Kidney glomerular epithelial cell (primary cell): ENCODE results near the gene RAPGEF2.

Source experiments
- DNase-seq: peaks from one replicate; lab custom pipeline; 2025; lab: John Stamatoyannopoulos, UW

Gene RAPGEF2

GRCh38 chr4:159280442-159281172 lies 177.7 kb downstream of the RAPGEF2 start:
- no peak for DNase-seq

GRCh38 chr4:159281771-159282170 lies 178.9 kb downstream of the RAPGEF2 start:
- DNase-seq, result no peak

- no peak for DNase-seq
Measured at GRCh38 chr4:159282329-159282728, 179.4 kb downstream of the RAPGEF2 start.

- no peak for DNase-seq
Measured at GRCh38 chr4:159282944-159283343, 180.1 kb downstream of the RAPGEF2 start.

- peak; percentile 79 for DNase-seq
Measured at GRCh38 chr4:159283696-159284095, 180.8 kb downstream of the RAPGEF2 start.

GRCh38 chr4:159284113-159284512 lies 181.2 kb downstream of the RAPGEF2 start:
- no peak for DNase-seq

- DNase-seq, result no peak
Measured at GRCh38 chr4:159284733-159285132, 181.9 kb downstream of the RAPGEF2 start.

GRCh38 chr4:159287767-159288166 lies 184.9 kb downstream of the RAPGEF2 start:
- no peak for DNase-seq

- no peak for DNase-seq
Measured at GRCh38 chr4:159289682-159290081, 186.8 kb downstream of the RAPGEF2 start.

GRCh38 chr4:159290321-159291030 lies 187.6 kb downstream of the RAPGEF2 start:
- DNase-seq, result peak; percentile 54

GRCh38 chr4:159291176-159291575 lies 188.3 kb downstream of the RAPGEF2 start:
- DNase-seq, result no peak

- no peak for DNase-seq
Measured at GRCh38 chr4:159292137-159292896, 189.4 kb downstream of the RAPGEF2 start.

- no peak for DNase-seq
Measured at GRCh38 chr4:159293811-159294515, 191.1 kb downstream of the RAPGEF2 start.

GRCh38 chr4:159296061-159296460 lies 193.2 kb downstream of the RAPGEF2 start:
- no peak for DNase-seq

- DNase-seq, result no peak
Measured at GRCh38 chr4:159297091-159297490, 194.2 kb downstream of the RAPGEF2 start.

- peak; percentile 91 for DNase-seq
Measured at GRCh38 chr4:159298502-159298901, 195.6 kb downstream of the RAPGEF2 start.

GRCh38 chr4:159303435-159303834 lies 200.6 kb downstream of the RAPGEF2 start:
- DNase-seq, result no peak

- DNase-seq, result no peak
Measured at GRCh38 chr4:159305129-159305528, 202.2 kb downstream of the RAPGEF2 start.

- DNase-seq, result no peak
Measured at GRCh38 chr4:159307929-159308328, 205.1 kb downstream of the RAPGEF2 start.

GRCh38 chr4:159308566-159309340 lies 205.9 kb downstream of the RAPGEF2 start:
- DNase-seq, result peak; percentile 72

- DNase-seq, result no peak
Measured at GRCh38 chr4:159312236-159312635, 209.4 kb downstream of the RAPGEF2 start.
